ENCODE measurements around the gene CARD14. TPM values are rescaled to one million over a fixed set of nuclear protein-coding genes. Genes with fewer than 3 reads are reported as not detected.

The CARD14 gene
- total RNA-seq, 1 donor from 2014 or later = not detected

DNA sequence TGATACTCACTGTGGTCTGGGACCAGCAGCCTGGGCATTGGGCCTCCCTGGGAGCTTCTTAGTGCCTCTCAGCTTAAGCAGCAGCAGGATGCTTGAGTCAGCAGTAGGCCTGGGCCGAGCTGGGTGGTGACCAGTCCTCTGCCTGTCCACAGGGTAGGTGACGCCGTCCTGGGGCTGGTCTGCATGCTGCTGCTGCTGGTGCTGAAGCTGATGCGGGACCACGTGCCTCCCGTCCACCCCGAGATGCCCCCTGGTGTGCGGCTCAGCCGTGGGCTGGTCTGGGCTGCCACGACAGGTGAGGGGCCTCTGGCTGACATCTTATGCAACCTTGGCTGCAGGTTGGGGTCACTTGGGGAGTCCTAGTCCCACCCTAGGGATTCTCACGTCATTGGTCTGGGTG lies 57.8 kb downstream of the CARD14 start:
- H3K4me3 Mint-ChIP-seq (ENCODE audit: low read depth) = no peak overlapping the region
- H3K36me3 Mint-ChIP-seq (ENCODE audit: insufficient read depth) = peaks cover 27% of the 10 kb centered on the region
- TF ChIP-seq, protein P1, sequence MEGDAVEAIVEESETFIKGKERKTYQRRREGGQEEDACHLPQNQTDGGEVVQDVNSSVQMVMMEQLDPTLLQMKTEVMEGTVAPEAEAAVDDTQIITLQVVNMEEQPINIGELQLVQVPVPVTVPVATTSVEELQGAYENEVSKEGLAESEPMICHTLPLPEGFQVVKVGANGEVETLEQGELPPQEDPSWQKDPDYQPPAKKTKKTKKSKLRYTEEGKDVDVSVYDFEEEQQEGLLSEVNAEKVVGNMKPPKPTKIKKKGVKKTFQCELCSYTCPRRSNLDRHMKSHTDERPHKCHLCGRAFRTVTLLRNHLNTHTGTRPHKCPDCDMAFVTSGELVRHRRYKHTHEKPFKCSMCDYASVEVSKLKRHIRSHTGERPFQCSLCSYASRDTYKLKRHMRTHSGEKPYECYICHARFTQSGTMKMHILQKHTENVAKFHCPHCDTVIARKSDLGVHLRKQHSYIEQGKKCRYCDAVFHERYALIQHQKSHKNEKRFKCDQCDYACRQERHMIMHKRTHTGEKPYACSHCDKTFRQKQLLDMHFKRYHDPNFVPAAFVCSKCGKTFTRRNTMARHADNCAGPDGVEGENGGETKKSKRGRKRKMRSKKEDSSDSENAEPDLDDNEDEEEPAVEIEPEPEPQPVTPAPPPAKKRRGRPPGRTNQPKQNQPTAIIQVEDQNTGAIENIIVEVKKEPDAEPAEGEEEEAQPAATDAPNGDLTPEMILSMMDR (IDR thresholded peaks at IDR 0.05; ENCODE audit: unreplicated experiment) = no peak
- H3K27me3 Mint-ChIP-seq = no peaks in the 10 kb centered on the region
- no peak overlapping the region for H3K27ac Mint-ChIP-seq
- peaks cover 2% of the 10 kb centered on the region for H3K4me1 Mint-ChIP-seq (ENCODE audit: low read depth)
- DNase-seq (ENCODE audit: low spot score, unreplicated experiment) = no peak
- peaks cover 7% of the 10 kb centered on the region for H3K9me3 Mint-ChIP-seq (ENCODE audit: low read depth)

DNA sequence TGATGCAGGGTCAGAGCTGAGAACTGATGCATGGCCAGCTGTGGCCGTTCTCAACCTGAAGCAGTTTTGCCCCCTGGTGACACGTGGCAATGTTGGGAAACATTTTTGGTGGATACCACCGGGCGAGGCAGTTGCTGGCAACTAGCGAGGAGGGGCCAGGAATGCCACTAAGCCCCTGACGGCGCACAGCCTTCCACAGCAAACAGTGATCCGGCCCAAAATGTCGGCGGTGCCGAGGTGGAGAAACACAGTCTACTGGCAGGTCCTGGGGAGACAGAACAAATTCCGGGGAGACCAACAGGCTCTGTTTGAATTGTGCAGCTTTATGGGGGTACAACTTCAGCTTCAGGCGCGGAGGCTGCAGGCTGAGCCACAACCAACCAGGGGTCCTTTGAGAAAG lies 58.6 kb downstream of the CARD14 start:
- TF ChIP-seq, protein P1 (IDR thresholded peaks at IDR 0.05; ENCODE audit: unreplicated experiment) = no peak

DNA sequence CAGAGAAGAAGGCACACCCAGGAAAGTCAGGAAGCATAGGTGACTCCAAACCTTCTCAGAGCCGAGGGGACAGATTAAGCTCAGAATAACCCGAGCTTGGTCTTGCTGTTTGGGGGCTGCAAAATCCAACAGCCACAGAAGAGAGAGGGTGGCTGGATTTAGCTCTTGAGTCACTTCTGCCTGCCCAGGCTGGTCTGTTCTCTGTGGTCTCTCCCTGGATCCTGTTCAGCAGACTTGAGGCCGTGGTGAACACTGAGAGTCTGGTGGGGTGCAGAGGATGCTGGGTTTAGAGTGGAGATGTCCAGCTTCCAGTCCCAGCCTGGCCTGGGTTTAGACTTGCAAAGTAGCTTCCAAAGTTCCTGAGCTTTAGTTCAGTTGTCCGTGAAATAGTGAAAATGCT lies 59.2 kb downstream of the CARD14 start:
- H3K4me1 Mint-ChIP-seq (ENCODE audit: low read depth) = peaks cover under 1% of the 10 kb centered on the region
- H3K27ac Mint-ChIP-seq = no peak overlapping the region
- H3K27me3 Mint-ChIP-seq = no peaks in the 10 kb centered on the region
- no peak for DNase-seq (ENCODE audit: low spot score, unreplicated experiment)
- H3K9me3 Mint-ChIP-seq (ENCODE audit: low read depth) = peaks cover 12% of the 10 kb centered on the region
- TF ChIP-seq, protein P1 (IDR thresholded peaks at IDR 0.05; ENCODE audit: unreplicated experiment) = no peak
- peaks cover 34% of the 10 kb centered on the region for H3K36me3 Mint-ChIP-seq (ENCODE audit: insufficient read depth)
- no peak overlapping the region for H3K4me3 Mint-ChIP-seq (ENCODE audit: low read depth)

More for the DNA sequence above, 58.6 kb downstream of the CARD14 start:
- Mint-ChIP-seq H3K27ac (no peak overlapping the region), H3K36me3 (ENCODE audit: insufficient read depth) (peaks cover 32% of the 10 kb centered on the region), H3K9me3 (ENCODE audit: low read depth) (peaks cover 12% of the 10 kb centered on the region), H3K27me3 (no peaks in the 10 kb centered on the region), H3K4me3 (ENCODE audit: low read depth) (no peak overlapping the region), H3K4me1 (ENCODE audit: low read depth) (peaks cover 2% of the 10 kb centered on the region)
- no peak for DNase-seq (ENCODE audit: low spot score, unreplicated experiment)

DNA sequence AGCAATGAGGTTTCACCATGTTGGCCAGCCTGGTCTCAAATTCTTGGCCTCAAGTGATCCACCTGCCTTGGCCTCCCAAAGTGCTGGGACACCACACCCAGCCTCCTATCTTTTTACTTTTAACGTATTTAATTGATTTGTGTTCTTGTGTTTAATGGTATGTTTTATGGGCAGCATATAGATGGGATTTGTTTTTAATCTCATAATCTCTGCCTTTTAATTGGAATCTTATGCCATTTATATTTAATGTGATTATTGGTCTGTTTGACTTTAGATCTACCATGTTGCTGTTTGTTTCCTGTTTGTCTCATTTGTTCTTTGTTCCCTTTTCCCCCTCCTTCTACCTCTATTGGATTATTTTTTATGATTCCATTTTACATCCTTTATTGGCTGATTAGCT lies 62.6 kb downstream of the CARD14 start:
- H3K27me3 Mint-ChIP-seq = no peaks in the 10 kb centered on the region
- no peak for DNase-seq (ENCODE audit: low spot score, unreplicated experiment)
- H3K9me3 Mint-ChIP-seq (ENCODE audit: low read depth) = peaks cover 12% of the 10 kb centered on the region
- H3K36me3 Mint-ChIP-seq (ENCODE audit: insufficient read depth) = peaks cover 39% of the 10 kb centered on the region
- no peak overlapping the region for H3K4me3 Mint-ChIP-seq (ENCODE audit: low read depth)
- H3K4me1 Mint-ChIP-seq (ENCODE audit: low read depth) = no peaks in the 10 kb centered on the region
- TF ChIP-seq, protein P1 (IDR thresholded peaks at IDR 0.05; ENCODE audit: unreplicated experiment) = no peak
- H3K27ac Mint-ChIP-seq = no peak overlapping the region

DNA sequence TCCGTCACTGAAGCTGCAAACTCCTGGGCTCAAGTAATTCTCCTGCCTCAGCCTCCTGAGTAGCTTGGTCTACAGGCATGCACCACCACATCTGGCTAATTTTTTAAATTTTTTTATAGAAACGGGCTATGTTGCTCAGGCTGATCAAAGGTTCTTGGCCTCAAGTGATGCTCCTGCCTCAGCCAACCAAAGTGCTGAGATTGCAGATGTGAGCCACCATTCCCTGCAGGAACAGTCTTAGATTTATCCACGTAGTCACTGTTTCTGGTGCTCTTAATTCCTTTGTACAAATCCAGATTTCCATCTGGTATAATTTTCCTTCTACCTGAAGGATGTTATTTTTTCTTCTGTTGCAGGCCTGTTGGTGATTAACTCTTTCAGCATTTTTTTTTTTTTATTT lies 63.4 kb downstream of the CARD14 start:
- TF ChIP-seq, protein P1 (IDR thresholded peaks at IDR 0.05; ENCODE audit: unreplicated experiment) = no peak
- Mint-ChIP-seq H3K36me3 (ENCODE audit: insufficient read depth) (peaks cover 43% of the 10 kb centered on the region), H3K27ac (no peak overlapping the region), H3K9me3 (ENCODE audit: low read depth) (peaks cover 12% of the 10 kb centered on the region), H3K27me3 (no peaks in the 10 kb centered on the region), H3K4me1 (ENCODE audit: low read depth) (no peaks in the 10 kb centered on the region), H3K4me3 (ENCODE audit: low read depth) (no peak overlapping the region)
- DNase-seq (ENCODE audit: low spot score, unreplicated experiment) = no peak
